B cell (primary cell): Measurements from ENCODE around the gene SASH1. TPM values are rescaled to one million over a fixed set of nuclear protein-coding genes. Genes with fewer than 3 reads are reported as not detected.

Source experiments
- ATAC-seq: fragments of 200-7000 bp; cut with Tn5 transposase; one replicate; pipeline ENCODE4 v1.10.0; 2021; ENCODE audit warnings: low read depth, mild to moderate bottlenecking, moderate number of reproducible peaks, moderate library complexity
- CTCF ChIA-PET: fragments of 350-600 bp; sonication (Branson Sonifier 250); formaldehyde crosslinking; loops from one replicate; lab custom pipeline; 2021; ENCODE audit warnings: antibody characterized with exemption, inconsistent platforms; lab: Charles Lee
- POLR2A ChIA-PET: fragments of 350-600 bp; sonication (Branson Sonifier 250); formaldehyde crosslinking; loops from one replicate; lab custom pipeline; 2021; ENCODE audit warnings: antibody characterized with exemption; lab: Charles Lee
- DNase-seq: peaks from one replicate; pipeline ENCODE4 v3.0.0; 2013
- H2AFZ ChIP-seq: 2 replicates; pipeline ENCODE4 v1.6.1; 2012; ENCODE audit warnings: mild to moderate bottlenecking, low read depth, low read length; ENCODE audit not compliant: insufficient read depth, poor library complexity, severe bottlenecking
- H3K27ac ChIP-seq, 2 donors: 1 replicate in 1 of 2; 2 replicates in 1 of 2; pipeline ENCODE4 v1.5.1; 2012 to 2013; ENCODE audit warnings: low read length in 2 of 2, mild to moderate bottlenecking in 2 of 2, moderate library complexity in 1 of 2
- H3K27me3 ChIP-seq, 4 experiments: fragments of 200-600 bp in 1 of 4; sonication (generic) in 1 of 4; replicated peaks in 1 of 4; 1 replicate in 2 of 4; 2 replicates in 2 of 4; pipeline versions ENCODE4 v1.6.1 to v1.7.0; 2013 to 2016; ENCODE audit warnings: low read length in 3 of 4, mild to moderate bottlenecking in 2 of 4, mixed read lengths in 1 of 4, moderate library complexity in 1 of 4; ENCODE audit not compliant: insufficient read depth in 4 of 4, control insufficient read depth in 3 of 4; ENCODE audit errors: control extremely low read depth in 1 of 4
- H3K36me3 ChIP-seq, 2 experiments: replicated peaks in 1 of 2; 1 replicate in 1 of 2; 2 replicates in 1 of 2; pipeline versions ENCODE4 v1.6.1 to v1.7.1; 2013; ENCODE audit warnings: low read length in 1 of 2; ENCODE audit not compliant: insufficient read depth in 2 of 2, control insufficient read depth in 1 of 2; ENCODE audit errors: control extremely low read depth in 1 of 2, extremely low read depth in 1 of 2
- H3K4me1 ChIP-seq, 2 donors: fragments of 200-600 bp in 1 of 2; sonication (generic) in 1 of 2; 1 replicate in 1 of 2; 2 replicates in 1 of 2; pipeline versions ENCODE4 v1.5.1 to v1.6.1; 2013 to 2017; ENCODE audit warnings: low read length in 2 of 2; ENCODE audit not compliant: control insufficient read depth in 2 of 2, insufficient read depth in 2 of 2
- H3K4me2 ChIP-seq: replicated peaks from 2 replicates; pipeline ENCODE3; 2012; ENCODE audit warnings: mild to moderate bottlenecking, low read depth, low read length; ENCODE audit not compliant: poor library complexity, severe bottlenecking
- H3K4me3 ChIP-seq, 5 experiments: fragments of 200-600 bp in 1 of 5; sonication (generic) in 1 of 5; 1 replicate in 3 of 5; 2 replicates in 2 of 5; pipeline versions ENCODE4 v1.5.1 to v1.7.0; 2011 to 2016; ENCODE audit warnings: low read length in 4 of 5, mild to moderate bottlenecking in 4 of 5, low read depth in 2 of 5, control low read depth in 1 of 5, moderate library complexity in 1 of 5; ENCODE audit not compliant: insufficient read depth in 1 of 5; ENCODE audit errors: control extremely low read depth in 1 of 5, extremely low read depth in 1 of 5
- H3K79me2 ChIP-seq: fragments of 200-600 bp; sonication (generic); one replicate; pipeline ENCODE4 v1.6.0; 2016; ENCODE audit warnings: low read length; ENCODE audit not compliant: control insufficient read depth, insufficient read depth
- H3K9ac ChIP-seq: fragments of 200-600 bp; sonication (generic); 2 replicates; pipeline ENCODE4 v1.6.1; 2017; ENCODE audit warnings: mild to moderate bottlenecking, low read length, moderate library complexity
- H3K9me3 ChIP-seq, 3 donors: one replicate each; pipeline versions ENCODE4 v1.6.1 to v1.7.1; 2013; ENCODE audit warnings: low read length in 2 of 3; ENCODE audit not compliant: control insufficient read depth in 2 of 3, insufficient read depth in 1 of 3; ENCODE audit errors: control extremely low read depth in 1 of 3
- H4K20me1 ChIP-seq: 2 replicates; pipeline ENCODE4 v1.6.0; 2012; ENCODE audit warnings: mild to moderate bottlenecking, low read length; ENCODE audit not compliant: insufficient read depth, control insufficient read depth, poor library complexity, severe bottlenecking
- H3K27ac Mint-ChIP-seq: one replicate; pipeline ENCODE4 v1.8.0; 2021; ENCODE audit warnings: mixed read lengths
- H3K27me3 Mint-ChIP-seq: one replicate; pipeline ENCODE4 v1.8.0; 2021; ENCODE audit warnings: mixed read lengths
- H3K4me1 Mint-ChIP-seq: one replicate; pipeline ENCODE4 v1.8.0; 2021; ENCODE audit warnings: mixed read lengths
- H3K4me3 Mint-ChIP-seq: one replicate; pipeline ENCODE4 v1.8.0; 2021; ENCODE audit warnings: mixed read lengths
- H3K9me3 Mint-ChIP-seq: one replicate; pipeline ENCODE4 v1.8.0; 2022; ENCODE audit warnings: mixed read lengths; ENCODE audit not compliant: insufficient read depth
- EZH2 ChIP-seq: IDR thresholded peaks from 2 replicates; pipeline ENCODE4 v1.6.1; 2012; ENCODE audit warnings: borderline replicate concordance, low read depth, mild to moderate bottlenecking, moderate library complexity, low read length; ENCODE audit not compliant: insufficient read depth, poor library complexity, severe bottlenecking
- WGBS: methylation state at CpG from one replicate; pipeline ENCODE4 v1.1.5; 2013; ENCODE audit warnings: missing lambda C conversion rate; ENCODE audit not compliant: insufficient coverage; 5-methylcytosine and 5-hydroxymethylcytosine counted together
- intact Hi-C: fragments of 100-400 bp; cut with micrococcal nuclease; formaldehyde crosslinking; loops from one replicate; pipeline ENCODE4 v1.10.0; 2022
- polyA plus RNA-seq: library from polyadenylated mRNA; depleted of rRNA; stranded (reverse); fragments of >200 nt; gene quantifications from 2 replicates; pipeline ENCODE4 v1.2.3, GENCODE V29; 2012
- total RNA-seq, 2 donors: library from RNA; stranded (reverse); fragments of 120-200 nt in 1 of 2; gene quantifications; 1 replicate in 1 of 2; 2 replicates in 1 of 2; pipeline versions ENCODE4 v1.2.3 to v1.2.4, GENCODE V29; 2013 to 2022
- TF ChIP-seq, protein P1 (sequence below): fragments of 200-600 bp; IDR thresholded peaks from one replicate; pipeline ENCODE4 v1.8.0; 2022; ENCODE audit warnings: antibody characterized with exemption, mild to moderate bottlenecking

Gene SASH1
- total and polyA plus RNA-seq, 2 donors (not counting 1 experiment from before 2014, with no cell fraction given) = 0.01 to 0.07 TPM

DNA sequence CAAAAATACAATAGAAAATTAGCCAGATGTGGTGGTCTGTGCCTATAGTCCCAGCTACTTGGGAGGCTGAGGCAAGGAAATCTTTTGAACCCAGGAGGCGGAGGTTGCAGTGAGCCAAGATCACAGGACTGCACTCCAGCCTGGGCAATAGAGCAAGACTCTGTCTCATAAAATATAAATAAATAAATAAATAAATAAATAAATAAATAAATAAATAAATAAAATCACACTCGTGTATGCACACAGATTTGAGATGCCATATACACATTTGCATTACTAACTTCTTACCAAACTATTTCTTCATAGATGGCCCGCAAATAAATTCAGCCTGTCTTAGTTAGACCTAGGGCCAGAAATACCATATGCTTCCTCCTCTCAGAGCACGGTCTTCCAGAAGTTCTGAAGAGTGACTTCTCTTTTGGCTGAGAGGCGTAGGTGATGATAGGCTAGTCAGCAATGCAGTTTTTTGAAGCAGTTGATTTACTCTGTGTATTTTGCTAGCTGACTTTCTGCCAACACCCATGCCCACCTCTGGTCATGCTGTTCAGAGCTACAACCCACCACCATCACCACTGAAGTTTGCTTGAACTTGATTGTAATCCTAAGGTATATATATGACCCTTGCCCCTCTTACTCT lies 150.1 kb downstream of the SASH1 start:
- ChIA-PET POLR2A (no interaction called here), CTCF (no interaction called here)
- H4K20me1 ChIP-seq = no peaks in the 10 kb centered on the region
- no peak overlapping the region for H3K4me3 ChIP-seq
- H2AFZ ChIP-seq = no peak overlapping the region
- WGBS = 80% methylated on average over 1 of the region's 5 CpGs
- DNase-seq (no peak), ATAC-seq (no peak)
- no peak overlapping the region for H3K27ac ChIP-seq
- no peaks in the 10 kb centered on the region for H3K4me1 ChIP-seq
- H3K9ac ChIP-seq = no peak overlapping the region
- Mint-ChIP-seq H3K4me3 (no peak overlapping the region), H3K27ac (no peak overlapping the region), H3K4me1 (no peaks in the 10 kb centered on the region), H3K9me3 (no peaks in the 10 kb centered on the region), H3K27me3 (peaks cover 21% of the 10 kb centered on the region)
- peaks cover 0 to 4% (median 0%) of the 10 kb centered on the region in 4 experiments for H3K27me3 ChIP-seq
- TF ChIP-seq, protein P1, sequence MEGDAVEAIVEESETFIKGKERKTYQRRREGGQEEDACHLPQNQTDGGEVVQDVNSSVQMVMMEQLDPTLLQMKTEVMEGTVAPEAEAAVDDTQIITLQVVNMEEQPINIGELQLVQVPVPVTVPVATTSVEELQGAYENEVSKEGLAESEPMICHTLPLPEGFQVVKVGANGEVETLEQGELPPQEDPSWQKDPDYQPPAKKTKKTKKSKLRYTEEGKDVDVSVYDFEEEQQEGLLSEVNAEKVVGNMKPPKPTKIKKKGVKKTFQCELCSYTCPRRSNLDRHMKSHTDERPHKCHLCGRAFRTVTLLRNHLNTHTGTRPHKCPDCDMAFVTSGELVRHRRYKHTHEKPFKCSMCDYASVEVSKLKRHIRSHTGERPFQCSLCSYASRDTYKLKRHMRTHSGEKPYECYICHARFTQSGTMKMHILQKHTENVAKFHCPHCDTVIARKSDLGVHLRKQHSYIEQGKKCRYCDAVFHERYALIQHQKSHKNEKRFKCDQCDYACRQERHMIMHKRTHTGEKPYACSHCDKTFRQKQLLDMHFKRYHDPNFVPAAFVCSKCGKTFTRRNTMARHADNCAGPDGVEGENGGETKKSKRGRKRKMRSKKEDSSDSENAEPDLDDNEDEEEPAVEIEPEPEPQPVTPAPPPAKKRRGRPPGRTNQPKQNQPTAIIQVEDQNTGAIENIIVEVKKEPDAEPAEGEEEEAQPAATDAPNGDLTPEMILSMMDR = no peak
- no peak for TF ChIP-seq EZH2
- H3K79me2 ChIP-seq = no peaks in the 10 kb centered on the region
- no peak overlapping the region for H3K4me2 ChIP-seq
- H3K9me3 ChIP-seq = no peaks in the 10 kb centered on the region
- H3K36me3 ChIP-seq = no peaks in the 10 kb centered on the region
- intact Hi-C loops = no loop called here

DNA sequence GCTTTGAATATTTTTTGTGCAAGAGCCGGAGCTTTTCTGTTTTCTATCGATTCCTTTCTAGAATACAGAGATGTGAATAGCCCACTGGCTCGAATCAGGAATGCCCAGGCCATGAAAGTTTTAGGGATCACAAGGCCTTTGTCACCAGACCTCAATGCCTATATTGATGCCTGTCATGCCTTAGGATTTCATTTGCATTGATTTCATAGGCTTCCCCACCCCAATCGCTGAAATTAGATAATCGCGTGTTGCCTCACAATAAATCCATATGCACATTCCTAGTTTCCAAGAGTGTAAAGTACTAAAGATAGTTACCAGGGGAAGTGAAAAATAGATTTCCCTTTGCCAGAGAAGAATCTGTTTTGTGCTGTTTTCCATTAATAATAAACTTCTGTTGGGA lies 150.8 kb downstream of the SASH1 start:
- TF ChIP-seq, protein P1 = no peak
- no peak for TF ChIP-seq EZH2
- no peaks in the 10 kb centered on the region for H3K4me1 Mint-ChIP-seq
- H3K4me3 Mint-ChIP-seq = no peak overlapping the region
- Histone ChIP-seq H3K36me3 (no peaks in the 10 kb centered on the region), H3K27me3 (peaks cover 0 to 4% (median 0%) of the 10 kb centered on the region in 4 experiments), H3K9me3 (no peaks in the 10 kb centered on the region), H4K20me1 (no peaks in the 10 kb centered on the region), H3K4me3 (no peak overlapping the region), H3K79me2 (no peaks in the 10 kb centered on the region), H3K9ac (no peak overlapping the region), H3K27ac (no peak overlapping the region), H3K4me2 (no peak overlapping the region), H3K4me1 (no peaks in the 10 kb centered on the region), H2AFZ (no peak overlapping the region)
- CTCF ChIA-PET = no interaction called here
- H3K9me3 Mint-ChIP-seq = no peaks in the 10 kb centered on the region
- H3K27ac Mint-ChIP-seq = no peak overlapping the region
- DNase-seq (no peak), ATAC-seq (no peak)
- intact Hi-C loops = no loop called here
- peaks cover 21% of the 10 kb centered on the region for H3K27me3 Mint-ChIP-seq
- POLR2A ChIA-PET = no interaction called here
- 92% methylated on average over 3 of the region's 6 CpGs for WGBS
